ENCODE data around the gene ARPC5.

- no peak for TF ChIP-seq CTCF (IDR thresholded peaks at IDR 0.05; ENCODE audit: poor library complexity)
- TF ChIP-seq EZH2 (IDR thresholded peaks at IDR 0.05; ENCODE audit: borderline replicate concordance): no peak
- TF ChIP-seq EZH2phosphoT487 (IDR thresholded peaks at IDR 0.05; ENCODE audit: low read depth, severe bottlenecking, unreplicated experiment): no peak
Measured at GRCh38 chr1:183635099-183635605, 431 bp downstream of the ARPC5 start.

All from hepatocyte (in vitro differentiated cells).